Natural killer cell (primary cell): ENCODE data around the gene IRF4. TPM values are rescaled to one million over a fixed set of nuclear protein-coding genes. Genes with fewer than 3 reads are reported as not detected.

Source experiments
- ATAC-seq, 3 donors: fragments of 150-1000 bp in 2 of 3; fragments of 200-7000 bp in 1 of 3; cut with Tn5 transposase; 1 replicate in 1 of 3; 2 replicates in 2 of 3; pipeline ENCODE4 v1.10.0; 2021; ENCODE audit warnings: mild to moderate bottlenecking in 2 of 3, moderate library complexity in 2 of 3
- DNase-seq, 2 donors: peaks; one replicate each; pipeline versions ENCODE4 v3.0.0 to v3.0.0-alpha.2; 2013 to 2021; ENCODE audit warnings: mixed read lengths in 1 of 2
- H3K27ac ChIP-seq: one replicate; pipeline ENCODE4 v1.5.1; 2013; ENCODE audit warnings: mild to moderate bottlenecking, low read length
- H3K27me3 ChIP-seq: one replicate; pipeline ENCODE4 v1.6.1; 2013; ENCODE audit warnings: low read length; ENCODE audit not compliant: control insufficient read depth, insufficient read depth
- H3K36me3 ChIP-seq: one replicate; pipeline ENCODE4 v1.6.1; 2013; ENCODE audit warnings: low read length; ENCODE audit not compliant: control insufficient read depth, insufficient read depth
- H3K4me1 ChIP-seq: one replicate; pipeline ENCODE4 v1.6.1; 2013; ENCODE audit warnings: low read length; ENCODE audit not compliant: control insufficient read depth, insufficient read depth
- H3K4me3 ChIP-seq: one replicate; pipeline ENCODE4 v1.5.1; 2013; ENCODE audit warnings: low read length
- H3K9me3 ChIP-seq: one replicate; pipeline ENCODE4 v1.6.1; 2013; ENCODE audit warnings: low read length; ENCODE audit not compliant: control insufficient read depth, insufficient read depth
- H3K27ac Mint-ChIP-seq, 2 donors: one replicate each; pipeline ENCODE4 v1.8.0; 2022; ENCODE audit warnings: mild to moderate bottlenecking in 2 of 2, mixed read lengths in 2 of 2, moderate library complexity in 1 of 2
- H3K27me3 Mint-ChIP-seq, 2 donors: one replicate each; pipeline ENCODE4 v1.8.0; 2022; ENCODE audit warnings: low read depth in 2 of 2, mixed read lengths in 2 of 2
- H3K36me3 Mint-ChIP-seq: one replicate; pipeline ENCODE4 v1.8.0; 2022; ENCODE audit warnings: mixed read lengths
- H3K4me1 Mint-ChIP-seq, 2 donors: one replicate each; pipeline ENCODE4 v1.8.0; 2022; ENCODE audit warnings: mixed read lengths in 2 of 2
- H3K4me3 Mint-ChIP-seq: one replicate; pipeline ENCODE4 v1.8.0; 2022; ENCODE audit warnings: mild to moderate bottlenecking, moderate library complexity, mixed read lengths
- H3K9me3 Mint-ChIP-seq, 2 donors: one replicate each; pipeline ENCODE4 v1.8.0; 2022; ENCODE audit warnings: mixed read lengths in 2 of 2
- CTCF ChIP-seq: fragments of 200-600 bp; IDR thresholded peaks from one replicate; pipeline ENCODE4 v1.8.0; 2022; ENCODE audit warnings: antibody characterized with exemption
- WGBS: methylation state at CpG from one replicate; pipeline ENCODE4 v1.1.7; 2013; ENCODE audit warnings: missing lambda C conversion rate; ENCODE audit not compliant: insufficient coverage; 5-methylcytosine and 5-hydroxymethylcytosine counted together
- intact Hi-C: fragments of 100-400 bp; cut with micrococcal nuclease; formaldehyde crosslinking; loops from one replicate; pipeline ENCODE4 v1.14.2; 2022
- total RNA-seq, 4 donors: library from RNA; stranded (reverse); fragments of 120-200 nt in 1 of 4; gene quantifications; one replicate each; pipeline versions ENCODE4 v1.2.3 to v1.2.4, GENCODE V29; 2013 to 2022

The IRF4 gene
- total RNA-seq, 3 donors from 2014 or later (not counting 1 experiment from before 2014, with no cell fraction given), result 3.5 to 37.5 (median 3.5) TPM

GRCh38 chr6:354631-355280 lies 36.8 kb upstream of the IRF4 start:
- Histone ChIP-seq H3K4me3 (no peak overlapping the region), H3K9me3 (no peaks in the 10 kb centered on the region), H3K36me3 (peaks cover 5% of the 10 kb centered on the region), H3K27ac (no peak overlapping the region), H3K4me1 (peaks cover 36% of the 10 kb centered on the region), H3K27me3 (no peaks in the 10 kb centered on the region)
- intact Hi-C loops, result no loop called here
- ATAC-seq (no peak), DNase-seq (no peak)
- no peak for TF ChIP-seq CTCF
- Mint-ChIP-seq H3K27me3 (no peaks in the 10 kb centered on the region), H3K4me3 (no peak overlapping the region), H3K9me3 (no peaks in the 10 kb centered on the region), H3K4me1 (peaks cover 18 to 43% of the 10 kb centered on the region in 2 donors), H3K36me3 (peaks cover 6% of the 10 kb centered on the region), H3K27ac (no peak overlapping the region)
- WGBS, result 93% methylated on average over 15 of the region's 15 CpGs

- no peaks in the 10 kb centered on the region for H3K27me3 Mint-ChIP-seq
- intact Hi-C loops, result no loop called here
- no peak for DNase-seq
- H3K4me1 ChIP-seq, result peaks cover 38% of the 10 kb centered on the region
- no peak for ATAC-seq
- H3K4me1 Mint-ChIP-seq, result peaks cover 18 to 43% of the 10 kb centered on the region in 2 donors
- H3K36me3 ChIP-seq, result peaks cover 3% of the 10 kb centered on the region
- no peak overlapping the region for H3K4me3 Mint-ChIP-seq
- H3K9me3 ChIP-seq, result no peaks in the 10 kb centered on the region
- no peak overlapping the region for H3K27ac ChIP-seq
- no peak for TF ChIP-seq CTCF
- no peaks in the 10 kb centered on the region for H3K27me3 ChIP-seq
- no peaks in the 10 kb centered on the region for H3K9me3 Mint-ChIP-seq
- H3K4me3 ChIP-seq, result no peak overlapping the region
- WGBS, result 88% methylated on average over 9 of the region's 9 CpGs
- H3K36me3 Mint-ChIP-seq, result no peaks in the 10 kb centered on the region
- peak overlapping the region in 1 of 2 donors; percentile 14 for H3K27ac Mint-ChIP-seq
Observed at GRCh38 chr6:355373-356208, 36.0 kb upstream of the IRF4 start.

GRCh38 chr6:356828-357251 lies 34.7 kb upstream of the IRF4 start:
- H3K4me1 Mint-ChIP-seq, result peaks cover 18 to 53% of the 10 kb centered on the region in 2 donors
- WGBS, result 80% methylated on average over 11 of the region's 11 CpGs
- ATAC-seq (no peak), DNase-seq (no peak)
- H3K27me3 Mint-ChIP-seq, result no peaks in the 10 kb centered on the region
- H3K4me3 Mint-ChIP-seq, result no peak overlapping the region
- no peak overlapping the region for H3K4me3 ChIP-seq
- H3K36me3 ChIP-seq, result no peaks in the 10 kb centered on the region
- peak overlapping the region in 1 of 2 donors; percentile 45 for H3K27ac Mint-ChIP-seq
- H3K27me3 ChIP-seq, result no peaks in the 10 kb centered on the region
- H3K36me3 Mint-ChIP-seq, result no peaks in the 10 kb centered on the region
- TF ChIP-seq CTCF, result no peak
- intact Hi-C loops, result no loop called here
- peaks cover 44% of the 10 kb centered on the region for H3K4me1 ChIP-seq
- no peaks in the 10 kb centered on the region for H3K9me3 Mint-ChIP-seq
- no peaks in the 10 kb centered on the region for H3K9me3 ChIP-seq
- no peak overlapping the region for H3K27ac ChIP-seq
